ENCODE data around the gene PPP2R2C.

DNA sequence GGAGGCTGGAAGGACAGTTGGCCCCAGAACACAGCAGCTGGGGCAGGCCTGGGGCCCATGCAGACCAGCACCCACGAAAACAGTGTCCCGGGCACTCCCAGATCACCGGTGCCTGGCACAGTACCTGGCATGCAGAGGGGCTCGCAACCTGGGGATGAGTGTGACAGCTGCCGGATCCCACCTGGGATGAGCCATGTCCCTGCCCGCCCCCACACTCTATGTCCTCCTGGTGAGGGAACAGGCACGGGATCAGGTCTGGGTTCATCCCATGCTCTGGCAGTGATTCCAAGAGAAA, 22.8 kb upstream of the PPP2R2C start:
- TF ChIP-seq, protein P1, sequence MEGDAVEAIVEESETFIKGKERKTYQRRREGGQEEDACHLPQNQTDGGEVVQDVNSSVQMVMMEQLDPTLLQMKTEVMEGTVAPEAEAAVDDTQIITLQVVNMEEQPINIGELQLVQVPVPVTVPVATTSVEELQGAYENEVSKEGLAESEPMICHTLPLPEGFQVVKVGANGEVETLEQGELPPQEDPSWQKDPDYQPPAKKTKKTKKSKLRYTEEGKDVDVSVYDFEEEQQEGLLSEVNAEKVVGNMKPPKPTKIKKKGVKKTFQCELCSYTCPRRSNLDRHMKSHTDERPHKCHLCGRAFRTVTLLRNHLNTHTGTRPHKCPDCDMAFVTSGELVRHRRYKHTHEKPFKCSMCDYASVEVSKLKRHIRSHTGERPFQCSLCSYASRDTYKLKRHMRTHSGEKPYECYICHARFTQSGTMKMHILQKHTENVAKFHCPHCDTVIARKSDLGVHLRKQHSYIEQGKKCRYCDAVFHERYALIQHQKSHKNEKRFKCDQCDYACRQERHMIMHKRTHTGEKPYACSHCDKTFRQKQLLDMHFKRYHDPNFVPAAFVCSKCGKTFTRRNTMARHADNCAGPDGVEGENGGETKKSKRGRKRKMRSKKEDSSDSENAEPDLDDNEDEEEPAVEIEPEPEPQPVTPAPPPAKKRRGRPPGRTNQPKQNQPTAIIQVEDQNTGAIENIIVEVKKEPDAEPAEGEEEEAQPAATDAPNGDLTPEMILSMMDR (IDR thresholded peaks at IDR 0.05; ENCODE audit: borderline replicate concordance, extremely low read depth, low read length, poor library complexity, severe bottlenecking), result no peak
- TF ChIP-seq EZH2 (IDR thresholded peaks at IDR 0.05; ENCODE audit: borderline replicate concordance, low read depth, low read length, severe bottlenecking), result no peak
